HG02759 (cell line): Measurements from ENCODE around the gene IL4I1.

Experiments
- ATAC-seq: cut with Tn5 transposase; IDR thresholded peaks from one replicate; pipeline ENCODE4 v1.9.1; 2021; ENCODE audit warnings: mild to moderate bottlenecking, moderate library complexity; ENCODE audit not compliant: unreplicated experiment

The IL4I1 gene

DNA sequence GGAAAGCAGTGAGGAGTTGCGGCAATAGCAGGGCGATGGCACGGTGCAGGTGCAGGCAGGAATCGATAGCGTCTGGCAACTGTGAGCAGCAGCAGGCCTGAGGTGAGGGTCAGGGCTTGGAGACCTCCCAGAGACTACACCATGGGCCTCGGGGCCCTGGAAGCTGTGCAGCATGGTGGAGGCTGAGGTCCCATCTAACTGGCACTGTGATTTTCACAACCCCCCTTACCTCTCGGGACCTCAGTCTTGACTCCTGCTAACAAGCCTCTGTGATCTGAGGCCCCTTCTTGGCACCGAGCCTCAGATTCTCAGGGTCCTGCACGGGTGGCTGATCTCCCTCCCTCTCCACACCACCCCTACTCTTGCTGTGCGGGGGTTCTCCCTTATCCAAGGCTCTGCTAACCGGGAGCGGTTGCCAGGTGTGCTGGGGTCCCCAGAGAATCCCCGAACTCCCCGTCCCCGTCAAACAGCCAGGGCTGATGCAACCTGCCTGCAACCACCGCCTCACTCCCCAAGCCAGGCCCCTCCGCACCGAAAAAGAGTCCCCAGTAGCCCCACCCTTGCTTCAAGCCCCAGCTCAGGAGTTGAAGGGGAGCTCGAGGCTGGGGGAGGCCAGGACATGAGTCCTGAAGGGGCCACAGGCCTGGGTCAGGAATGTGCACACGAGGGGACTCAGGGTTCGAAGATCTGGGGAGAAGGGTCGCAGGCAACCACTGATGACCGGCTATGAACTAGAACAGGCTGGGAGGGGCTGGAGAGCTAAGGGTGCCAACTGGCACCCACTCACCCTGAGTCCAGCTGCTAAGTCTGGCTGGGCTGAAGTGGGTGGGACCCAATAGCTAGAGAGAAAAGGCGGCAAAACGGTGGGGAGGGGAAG is 27.6 kb upstream of the IL4I1 start:
- ATAC-seq: no peak

DNA sequence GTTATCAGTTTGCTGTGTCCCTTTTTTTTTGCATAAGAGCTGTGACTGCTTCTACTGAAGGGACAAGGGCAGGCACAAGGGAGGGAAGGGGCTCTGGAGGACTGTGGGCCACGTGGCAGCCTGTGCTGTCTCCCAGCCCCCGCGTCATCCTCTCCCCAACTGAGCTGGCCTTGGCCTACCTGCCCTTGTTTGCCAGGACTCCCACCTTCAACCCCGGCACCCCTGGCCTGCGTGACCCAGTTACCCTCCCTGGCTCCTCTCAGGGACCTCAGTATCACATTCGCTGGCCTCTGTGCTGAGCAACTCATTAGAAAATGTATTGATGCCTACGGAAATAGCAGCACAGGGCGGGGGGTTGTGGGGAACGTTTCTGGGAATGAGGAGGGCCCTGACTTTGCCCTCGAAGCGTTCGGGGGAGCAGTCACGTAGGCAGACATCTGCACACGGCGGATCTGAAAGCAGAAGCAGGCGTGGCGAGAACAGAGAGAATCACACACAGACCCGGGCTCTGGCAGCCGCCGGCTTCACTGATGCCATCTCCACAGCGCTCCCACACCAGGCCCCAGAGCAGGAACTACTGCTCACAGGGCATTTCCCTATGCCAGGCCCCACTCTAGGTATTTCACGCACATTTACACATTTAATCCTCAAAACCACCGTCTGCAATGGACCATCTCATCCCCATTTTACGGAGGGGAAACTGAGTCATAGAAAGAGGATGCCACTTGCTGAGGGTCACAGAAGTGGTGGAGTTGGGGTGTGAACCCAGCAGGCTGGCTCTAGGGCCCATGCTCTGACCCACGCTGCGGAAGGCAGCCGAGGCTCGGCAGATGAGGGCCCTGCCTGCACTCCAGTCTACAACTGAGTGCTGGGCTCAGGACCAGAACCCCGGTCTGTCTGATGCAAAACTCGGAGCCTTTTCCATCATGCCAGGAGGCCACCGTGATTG is 26.6 kb upstream of the IL4I1 start:
- ATAC-seq: no peak

DNA sequence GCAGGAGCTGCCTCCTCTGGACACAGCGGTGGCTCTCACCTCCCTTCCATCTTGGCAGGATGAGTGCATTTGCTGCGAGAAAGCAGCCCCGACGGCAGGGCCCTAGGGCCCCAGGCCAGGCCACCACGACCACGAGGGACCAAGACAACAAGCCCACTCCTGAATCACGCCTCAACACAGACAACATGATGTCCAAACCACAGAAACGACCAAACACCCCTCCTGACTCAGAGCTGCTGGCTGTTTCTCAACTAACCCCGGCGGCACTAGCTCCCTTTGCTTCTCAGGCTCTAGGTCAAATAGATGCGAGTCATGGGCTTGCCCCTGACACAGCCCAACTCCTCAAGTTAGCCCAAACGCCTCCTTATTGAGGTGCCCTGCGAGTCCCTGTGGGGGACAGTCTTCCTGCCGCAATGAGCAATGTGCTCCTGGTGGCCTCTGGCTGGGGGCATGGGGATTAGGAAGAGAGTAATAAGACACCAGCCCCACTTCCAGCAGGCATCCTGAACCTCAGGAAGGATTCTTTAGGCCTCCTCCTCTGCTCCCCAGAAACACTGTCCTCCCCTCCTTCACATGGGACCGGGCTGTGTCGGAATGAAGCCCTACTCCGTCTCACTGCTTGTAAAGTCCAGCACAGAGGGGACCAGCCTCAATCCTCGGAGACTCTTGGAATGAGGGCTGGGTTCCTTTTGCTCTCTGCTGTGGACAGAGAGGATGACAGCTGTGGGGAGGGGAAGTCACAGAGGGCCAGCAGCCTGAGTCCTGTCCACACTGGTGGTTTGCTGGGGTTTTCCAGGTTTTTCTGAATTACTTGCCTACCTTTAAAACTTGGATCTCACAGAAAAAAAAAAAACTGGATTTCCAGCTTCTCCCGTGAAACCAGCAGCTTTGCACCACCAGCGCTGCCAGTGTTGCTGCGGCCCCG is 25.4 kb upstream of the IL4I1 start:
- no peak for ATAC-seq

DNA sequence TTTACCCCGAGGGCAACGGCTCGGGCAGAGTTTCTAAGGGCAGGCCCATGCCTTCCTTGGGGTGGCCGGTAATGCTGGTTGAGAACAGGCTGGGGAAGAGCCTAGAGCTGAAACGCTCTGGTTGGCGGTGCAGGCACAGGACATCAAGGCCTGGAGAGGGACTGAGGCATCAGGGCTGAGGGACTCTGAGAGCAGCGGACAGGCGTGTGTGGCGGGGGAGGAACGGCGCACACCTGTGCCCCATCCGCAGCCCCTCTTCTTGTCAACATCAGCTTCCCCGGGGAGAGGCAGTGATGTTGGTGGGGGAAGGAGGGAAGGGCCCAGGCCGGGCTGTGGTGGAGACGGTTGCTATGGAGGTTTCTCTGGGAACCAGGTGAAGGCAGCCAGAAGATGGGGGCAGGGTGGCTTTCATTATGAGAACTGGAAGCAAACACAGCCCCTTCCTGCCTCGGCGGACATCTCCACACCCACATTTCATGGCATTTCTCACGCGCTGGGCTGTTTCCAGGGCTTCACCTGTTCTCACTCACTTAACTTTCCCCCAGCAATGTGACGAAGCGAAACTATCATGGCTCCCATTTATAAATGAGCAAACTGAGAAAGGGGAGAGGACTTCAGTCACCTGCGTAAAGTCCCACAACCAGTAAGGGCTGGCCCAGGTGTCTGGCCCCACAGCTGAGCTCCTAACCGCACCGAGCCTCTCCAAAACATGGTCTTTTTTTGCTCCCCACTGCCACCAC is 24.1 kb upstream of the IL4I1 start:
- no peak for ATAC-seq

DNA sequence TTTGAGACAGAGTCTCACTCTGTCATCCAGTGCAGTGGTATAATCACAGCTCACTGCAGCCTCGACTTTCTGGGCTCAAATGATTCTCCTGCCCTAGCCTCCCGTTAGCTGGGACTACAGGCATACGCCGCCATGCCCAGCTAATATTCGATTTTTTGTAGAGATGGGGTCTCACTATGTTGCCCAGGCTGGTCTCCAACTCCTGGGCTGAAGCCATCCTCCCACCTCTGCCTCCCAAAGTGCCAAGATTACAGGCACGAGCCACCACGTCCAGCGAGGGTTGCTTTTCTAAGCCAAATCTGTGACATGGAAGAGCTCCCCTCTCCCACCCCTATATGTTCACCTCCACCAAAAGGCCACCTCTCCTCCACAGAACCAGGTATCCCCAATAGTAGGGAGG is 21.4 kb upstream of the IL4I1 start:
- no peak for ATAC-seq

DNA sequence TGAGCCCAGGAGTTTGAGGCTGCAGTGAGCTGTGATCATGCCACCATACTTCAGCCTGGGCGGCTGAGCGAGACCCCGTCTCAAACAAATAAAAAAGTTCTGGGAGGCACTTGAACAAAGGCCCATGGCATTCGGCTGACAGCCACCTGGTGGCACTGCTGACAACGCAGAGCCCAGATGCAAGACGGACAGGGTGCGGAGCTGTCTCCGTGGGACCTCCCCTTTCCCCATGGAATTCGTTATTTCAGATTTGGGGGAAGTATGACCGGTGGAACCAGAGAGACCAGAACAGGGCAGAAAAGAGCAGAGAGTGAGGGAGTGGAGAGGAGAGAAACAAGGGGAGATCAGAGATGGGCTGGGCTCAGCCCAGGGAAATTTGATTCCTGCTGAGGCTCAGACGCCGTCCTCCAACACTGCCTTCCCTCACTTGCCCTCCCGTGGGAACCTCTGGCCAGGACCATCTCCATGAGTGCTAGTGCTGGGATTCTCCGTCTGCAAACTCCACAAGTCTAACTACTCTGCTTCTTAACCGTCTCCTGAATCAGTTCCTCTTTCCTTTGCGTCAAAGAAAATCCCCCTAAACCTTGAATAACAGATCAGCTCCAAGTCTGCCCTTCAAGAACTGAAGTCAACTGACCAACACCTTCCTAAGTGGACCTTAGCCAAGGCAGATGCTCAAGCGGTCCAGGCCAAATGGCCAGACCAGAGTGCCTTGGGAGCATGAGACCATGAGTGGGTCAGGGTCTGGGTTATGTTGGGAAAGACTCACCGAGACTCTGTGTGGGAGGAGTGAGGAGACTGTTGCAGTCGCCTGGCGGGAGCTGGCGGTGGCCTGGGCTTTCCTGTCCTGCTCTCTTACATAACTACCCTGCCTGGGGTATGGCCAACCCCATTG is 20.4 kb upstream of the IL4I1 start:
- ATAC-seq: no peak

DNA sequence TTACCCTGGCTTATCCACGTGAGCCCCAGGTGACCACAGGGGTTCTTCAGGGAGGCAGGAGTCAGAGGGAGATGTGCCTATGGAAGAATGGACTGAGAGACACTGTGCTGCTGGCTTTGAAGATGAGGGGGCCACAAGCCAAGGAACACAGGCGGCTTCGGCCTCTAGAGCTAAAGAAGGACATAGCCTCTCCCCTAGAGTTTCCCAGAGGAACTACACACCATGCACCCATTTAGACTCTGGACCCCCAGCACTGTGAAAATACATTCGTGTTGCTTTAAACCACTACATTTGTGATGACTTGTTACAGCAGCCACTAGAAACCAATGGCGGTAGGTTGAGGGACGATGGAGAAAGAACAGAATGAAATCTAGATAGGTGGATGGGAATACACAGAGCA is 18.6 kb upstream of the IL4I1 start:
- no peak for ATAC-seq

DNA sequence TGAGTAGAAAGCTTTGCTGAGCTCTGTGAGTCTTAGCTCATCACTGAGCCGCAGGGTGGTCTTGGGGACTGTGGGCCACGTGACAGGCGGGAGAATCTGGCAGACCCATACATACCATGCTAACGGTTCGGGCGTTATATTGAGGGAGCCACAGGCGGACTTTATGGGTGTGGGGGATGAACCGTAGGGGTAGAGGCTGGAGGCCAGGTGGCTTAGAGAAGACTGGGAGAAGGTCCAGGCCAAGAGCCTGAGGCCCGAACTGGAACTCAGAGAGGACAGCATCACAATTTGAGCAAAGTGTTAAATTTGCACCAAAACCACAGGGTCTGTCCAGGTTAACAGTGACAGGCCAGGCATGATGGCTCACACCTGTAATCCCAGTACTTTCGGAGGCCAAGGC is 17.0 kb upstream of the IL4I1 start:
- no peak for ATAC-seq

DNA sequence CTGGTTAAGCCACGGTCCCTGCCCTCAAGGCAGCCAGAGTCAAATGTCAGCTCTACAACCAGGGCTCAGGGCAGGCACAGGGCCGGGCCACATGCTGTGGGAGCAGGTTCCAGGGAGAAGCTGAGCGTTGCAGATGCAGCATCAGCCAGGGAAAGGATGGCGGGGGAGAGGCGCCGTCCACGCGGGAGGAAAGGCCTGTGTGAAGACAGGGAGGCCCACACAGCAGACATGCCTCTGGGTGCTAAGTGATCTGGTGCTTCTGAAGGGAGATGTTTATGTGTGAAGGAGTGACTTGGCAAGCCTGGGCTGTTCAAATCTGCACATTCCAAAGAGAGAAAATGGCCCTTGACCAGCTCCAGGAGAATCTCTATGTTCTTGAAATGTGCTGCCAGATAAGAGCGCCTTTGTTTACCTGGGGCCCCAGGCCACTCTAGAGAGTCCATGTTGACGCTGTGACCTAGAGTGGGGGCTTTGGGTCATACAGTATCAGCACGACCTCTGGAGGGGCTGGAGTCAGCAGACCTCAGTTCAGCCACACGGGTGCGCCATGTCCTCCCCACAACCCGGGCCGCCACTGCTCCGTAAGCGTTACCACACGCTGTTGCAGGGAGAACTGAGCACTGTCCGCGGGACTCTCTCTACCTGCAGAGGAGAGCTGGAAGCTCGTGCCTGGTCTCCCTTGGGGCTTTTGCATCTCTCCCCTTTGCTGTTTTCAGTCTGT is 16.4 kb upstream of the IL4I1 start:
- no peak for ATAC-seq

DNA sequence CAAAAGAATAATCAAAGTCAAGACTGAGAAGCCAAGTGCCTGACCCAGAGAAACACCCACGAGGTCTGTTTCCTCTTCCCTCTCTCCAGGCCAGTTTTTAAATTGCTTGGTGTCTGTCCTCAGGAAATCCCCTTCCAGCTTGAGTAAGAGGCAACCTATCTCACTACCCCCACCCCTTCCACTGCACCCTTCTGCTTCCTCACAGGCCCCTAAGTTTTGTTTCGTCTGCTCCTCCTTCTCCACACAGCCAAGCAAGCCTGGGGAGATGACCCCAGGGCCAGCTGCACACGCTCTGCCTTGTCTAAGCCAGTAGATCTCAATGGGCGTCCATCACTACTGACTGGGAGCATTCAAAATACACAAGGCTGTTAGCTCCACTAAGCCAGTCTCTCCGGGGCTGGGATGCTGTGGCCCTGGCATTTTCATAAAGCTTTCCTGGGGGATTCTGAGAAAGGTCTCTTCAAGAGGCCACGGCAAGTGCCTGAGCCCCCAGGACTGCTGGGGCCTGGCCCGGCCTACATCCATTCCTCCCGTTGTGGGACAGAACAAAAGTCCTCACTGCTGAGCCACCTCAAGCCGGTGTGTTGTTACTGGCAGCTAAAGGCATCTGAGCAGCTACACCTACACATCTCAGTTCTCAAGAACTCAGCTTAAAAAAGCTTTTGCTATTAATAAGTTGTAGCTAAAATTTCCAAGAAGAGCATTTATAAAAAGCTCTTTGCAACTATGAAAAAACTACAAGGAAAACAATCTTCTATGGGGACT is 14.9 kb upstream of the IL4I1 start:
- ATAC-seq: peak; percentile 26

DNA sequence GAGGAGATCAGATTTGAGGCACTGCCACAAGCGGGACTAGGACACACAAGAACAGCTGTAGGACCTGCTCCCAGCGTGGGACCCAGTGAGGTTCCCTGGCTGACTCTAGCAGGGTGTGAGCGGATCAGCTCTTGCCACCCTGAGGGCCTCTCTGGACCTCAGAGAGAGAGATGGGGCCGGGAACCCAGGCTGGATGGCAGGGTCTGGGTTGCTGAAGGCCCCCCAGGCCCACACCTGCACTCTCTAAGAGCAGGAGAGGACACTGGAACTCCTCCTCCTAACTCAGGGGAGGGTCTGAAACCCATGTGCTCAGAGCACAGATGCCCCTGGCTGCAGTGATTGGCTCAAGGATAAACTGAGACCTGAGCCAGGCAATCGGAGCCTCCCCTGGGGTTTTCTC is 13.5 kb upstream of the IL4I1 start:
- no peak for ATAC-seq

DNA sequence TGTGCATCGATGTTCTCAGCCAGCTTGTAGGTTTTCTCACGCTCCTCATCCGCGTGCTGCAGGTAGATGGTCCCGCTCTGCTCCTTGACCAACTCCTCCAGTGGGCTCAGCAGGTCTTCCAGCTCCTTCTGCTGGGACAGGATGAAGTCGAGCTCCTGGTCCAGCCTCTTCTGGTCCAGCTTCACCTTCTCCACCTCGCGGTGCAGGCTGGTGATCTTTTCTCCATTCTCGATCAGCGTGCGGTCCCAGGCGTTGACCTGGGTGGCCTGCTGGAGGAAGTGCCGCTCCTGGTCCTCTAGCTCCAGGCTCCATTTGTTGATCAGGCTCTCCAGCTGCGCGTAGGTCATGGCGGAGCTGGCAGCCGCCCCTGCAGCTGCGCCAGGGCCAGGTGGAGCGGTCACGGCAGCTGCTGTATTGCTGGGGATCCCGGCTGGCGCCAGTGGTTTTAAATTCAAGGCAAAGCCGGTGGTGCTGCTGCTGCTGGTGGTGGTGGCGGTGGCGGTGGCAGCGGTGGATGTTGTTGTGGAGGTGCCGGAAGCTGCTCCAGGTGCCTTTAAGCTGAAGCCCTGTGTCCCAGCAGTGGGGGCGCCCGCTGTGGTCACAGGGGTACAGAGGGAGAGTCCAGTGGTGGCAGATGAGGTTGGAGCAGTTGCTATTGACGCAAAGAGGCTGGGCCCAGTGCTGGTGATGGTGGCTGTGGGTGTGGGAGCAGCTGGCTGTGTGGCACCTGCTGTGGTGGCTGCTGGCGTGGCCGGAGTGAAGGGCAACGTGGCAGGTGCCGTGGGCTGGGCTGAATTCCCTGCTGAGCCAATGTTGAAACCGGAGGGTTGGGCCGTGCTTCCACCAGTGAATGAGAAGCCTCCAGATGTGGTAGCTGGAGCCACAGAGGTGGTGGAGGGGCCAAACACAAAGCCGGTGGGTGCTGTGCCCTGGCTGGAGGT is 12.1 kb upstream of the IL4I1 start:
- ATAC-seq: no peak

DNA sequence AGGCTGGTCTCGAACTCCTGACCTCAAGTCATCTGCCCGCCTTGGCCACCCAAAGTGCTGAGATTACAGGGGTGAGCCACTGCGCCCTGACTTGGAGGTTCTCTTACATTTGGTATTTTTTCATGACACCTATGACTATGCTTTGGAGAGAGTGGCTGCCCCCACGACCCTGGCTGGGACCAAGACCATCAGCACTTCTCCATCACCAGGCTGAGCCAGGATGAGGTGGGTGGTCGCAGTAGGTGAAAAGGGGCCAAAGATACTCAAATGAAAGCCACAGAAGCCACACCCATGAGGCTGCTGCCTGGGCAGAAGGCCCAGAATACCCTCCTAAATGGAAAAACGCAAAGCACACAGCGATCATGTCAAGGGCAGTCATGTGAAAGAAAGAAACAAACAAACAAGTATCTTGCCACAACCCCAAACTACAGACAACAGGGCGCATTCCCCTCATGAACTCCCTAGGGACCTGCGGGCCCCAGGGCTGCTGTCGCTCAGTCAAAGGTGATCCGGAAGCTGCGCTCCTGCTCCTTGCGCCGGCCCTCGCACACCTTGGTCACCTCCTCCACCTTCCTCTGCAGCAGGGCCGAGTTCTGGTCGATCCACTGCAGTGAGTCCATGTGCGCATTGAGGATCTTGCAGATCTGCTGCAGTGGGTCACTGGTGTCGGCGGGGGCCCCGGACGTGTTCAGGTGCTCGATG is 11.2 kb upstream of the IL4I1 start:
- peak; percentile 37 for ATAC-seq

DNA sequence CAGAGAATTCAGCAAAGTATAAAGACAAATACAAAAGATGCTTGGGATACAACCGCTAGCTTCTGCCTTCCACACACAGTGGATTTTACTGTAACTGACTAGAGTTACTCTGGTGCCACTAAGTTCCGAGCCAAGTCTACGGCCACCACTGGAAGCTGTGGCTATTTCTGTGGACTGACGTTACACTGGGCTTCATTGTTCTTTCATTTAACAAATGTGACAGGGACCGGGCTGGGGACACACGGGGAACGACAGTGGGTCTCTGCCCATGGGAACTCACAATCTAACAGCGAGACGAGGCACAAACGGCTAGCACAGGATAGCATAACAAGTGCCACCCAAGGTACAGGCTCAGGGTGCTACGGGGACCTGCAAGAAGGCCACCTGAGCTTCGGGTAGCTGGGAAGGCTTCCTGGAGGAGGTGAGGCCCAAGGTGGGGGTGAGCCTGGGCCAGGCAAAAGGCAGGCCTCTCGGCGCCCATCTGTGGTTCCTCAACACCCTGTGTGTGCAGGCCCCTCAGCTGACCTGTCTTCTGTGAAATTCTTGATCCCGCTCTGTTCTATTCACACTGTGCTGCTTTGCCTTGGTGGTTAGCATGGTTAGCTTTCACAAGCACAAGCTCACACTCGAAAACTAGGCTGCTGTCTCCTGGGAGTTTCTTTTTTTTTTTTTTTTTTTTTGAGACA is 10.3 kb upstream of the IL4I1 start:
- peak; percentile 47 for ATAC-seq

DNA sequence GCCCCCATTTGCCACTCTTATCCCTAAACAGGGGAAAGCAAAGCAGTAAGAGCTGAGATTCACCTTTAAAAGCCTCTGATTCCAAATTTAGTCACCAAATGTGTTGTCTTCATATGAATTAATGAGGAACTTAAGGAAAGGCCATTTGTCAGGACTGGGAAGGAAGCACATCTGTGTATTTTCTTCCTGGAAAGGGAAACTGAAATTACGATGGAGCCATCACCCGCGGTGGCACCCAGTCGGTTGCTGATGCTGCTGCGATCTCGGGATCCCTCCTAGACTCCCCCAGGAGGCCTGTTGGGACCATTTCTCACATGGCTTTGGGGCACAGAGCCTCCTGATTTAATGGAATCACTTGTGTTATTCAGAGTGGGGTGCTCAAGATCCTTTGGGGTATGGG is 7.4 kb upstream of the IL4I1 start:
- ATAC-seq: no peak
